Lower leg skin (tissue), 4 donors: ENCODE data around the gene MEX3D. TPM values are rescaled to one million over a fixed set of nuclear protein-coding genes. Genes with fewer than 3 reads are reported as not detected.

ENCODE experiments used
- DNase-seq, 2 donors: peaks; one replicate each; pipeline ENCODE4 v3.0.0-alpha.2; 2019; ENCODE audit warnings: low spot score in 2 of 2
- H3K4me3 ChIP-seq: fragments of 200-600 bp; sonication (generic); 2 replicates; pipeline ENCODE4 v1.5.1; 2017; ENCODE audit warnings: mild to moderate bottlenecking, low read depth; ENCODE audit not compliant: poor library complexity, severe bottlenecking
- CTCF ChIP-seq, 3 donors: fragments of 450-650 bp; IDR thresholded peaks; one replicate each; pipeline ENCODE4 v1.5.1; 2016; ENCODE audit warnings: antibody characterized with exemption in 3 of 3, mild to moderate bottlenecking in 3 of 3, moderate library complexity in 2 of 3
- POLR2A ChIP-seq, 2 donors: fragments of 450-650 bp; IDR thresholded peaks; one replicate each; pipeline ENCODE4 v1.6.1; 2016 to 2017; ENCODE audit warnings: antibody characterized with exemption in 2 of 2, mild to moderate bottlenecking in 1 of 2, moderate library complexity in 1 of 2
- WGBS, 2 donors: methylation state at CpG; one replicate each; pipeline ENCODE4 v1.1.5; 2018; 5-methylcytosine and 5-hydroxymethylcytosine counted together
- intact Hi-C: fragments of 100-400 bp; cut with DNase I; formaldehyde crosslinking; loops from one replicate; pipeline ENCODE4 v1.15.0; 2023; ENCODE audit warnings: low total_unique reads
- total RNA-seq, 4 donors: library from RNA; depleted of rRNA; stranded (reverse); fragments of >200 nt; gene quantifications; one replicate each; pipeline ENCODE4 v1.1.0, GENCODE V29; 2016

MEX3D gene
- total RNA-seq, 4 donors from 2014 or later, result 37.3 to 44.1 (median 42.2) TPM

DNA sequence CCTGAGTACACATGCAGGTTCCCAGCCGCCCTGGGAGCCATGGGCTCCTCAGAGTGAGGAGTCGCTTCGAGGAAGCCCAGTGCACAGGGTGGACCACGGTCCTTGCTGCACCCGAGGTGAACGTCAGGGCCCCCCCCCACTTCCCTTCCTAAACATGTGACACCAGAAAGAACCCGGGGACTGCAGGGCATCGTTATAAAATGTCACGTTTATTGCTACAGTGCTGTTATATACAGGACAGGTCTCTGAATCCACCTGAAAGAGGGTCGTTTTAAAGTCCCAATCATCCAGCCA lies 40.9 kb upstream of the MEX3D start:
- no peak overlapping the region for H3K4me3 ChIP-seq
- 28 to 32% methylated on average over 7 to 9 of the region's 10 CpGs for WGBS, 2 donors
- intact Hi-C loops, result no loop called here
- DNase-seq, result no peak
- no peak for TF ChIP-seq CTCF (IDR thresholded peaks at IDR 0.05)
- TF ChIP-seq POLR2A (IDR thresholded peaks at IDR 0.05), result no peak

- TF ChIP-seq CTCF (IDR thresholded peaks at IDR 0.05), result no peak
- TF ChIP-seq POLR2A (IDR thresholded peaks at IDR 0.05), result no peak
- intact Hi-C loops, result no loop called here
- DNase-seq, result no peak
- H3K4me3 ChIP-seq, result no peak overlapping the region
- WGBS, 2 donors, result 37 to 49% methylated on average over 16 to 17 of the region's 23 CpGs
Measured at GRCh38 chr19:1608359-1609102, 40.4 kb upstream of the MEX3D start.

GRCh38 chr19:1606138-1606651 lies 38.1 kb upstream of the MEX3D start:
- intact Hi-C loops, result no loop called here
- no peak for TF ChIP-seq CTCF (IDR thresholded peaks at IDR 0.05)
- TF ChIP-seq POLR2A (IDR thresholded peaks at IDR 0.05), result no peak

DNA sequence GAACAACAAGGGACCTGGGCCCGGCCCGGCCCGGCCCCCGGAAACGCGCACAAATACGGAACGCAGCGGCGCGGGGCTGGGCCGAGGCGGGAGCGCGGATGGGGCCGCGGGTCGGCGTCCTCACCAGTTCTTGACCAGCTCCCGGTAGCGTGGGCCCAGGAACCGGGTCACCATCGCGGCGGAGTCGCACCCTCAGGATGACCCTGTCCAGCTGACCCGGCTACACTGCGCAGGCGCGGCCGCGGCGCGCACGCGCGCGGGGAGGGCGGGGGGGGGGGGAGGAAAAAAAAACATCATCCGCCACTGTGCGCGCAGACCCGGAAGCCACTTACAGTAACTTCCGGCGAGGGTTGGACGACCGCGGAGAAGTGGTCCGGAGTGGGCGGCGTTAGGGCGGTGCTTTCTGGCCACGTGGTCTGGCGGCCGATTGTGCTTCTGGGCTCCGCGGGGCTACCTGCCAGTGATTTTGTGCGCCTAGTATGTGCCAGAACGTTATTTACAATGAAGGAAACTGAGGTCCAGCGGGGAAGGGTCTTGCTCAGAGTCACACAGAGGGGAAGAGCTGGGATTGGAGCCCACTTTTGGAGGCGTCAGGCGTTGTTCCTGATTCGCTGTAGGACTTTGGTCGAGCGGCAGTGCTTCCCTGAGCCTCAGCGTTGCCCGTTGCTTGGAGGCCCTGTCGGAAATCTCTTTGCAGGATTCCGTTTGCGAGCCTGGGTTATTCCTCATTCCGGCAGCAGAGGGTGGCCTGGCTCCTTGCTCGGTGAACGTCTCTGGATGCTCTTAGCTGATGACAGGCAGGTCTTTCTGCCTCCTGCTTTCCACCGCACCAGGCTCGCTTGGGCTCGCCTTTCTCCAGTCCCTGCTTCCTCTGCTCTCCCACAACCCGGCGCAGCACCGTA lies 37.4 kb upstream of the MEX3D start, which contains the start of gene UQCR11:
Gene UQCR11, minus strand, starts transcription at position 227 of the 902 bp plus-strand sequence. Its CDS starts 53 bp downstream, at position 174.
- intact Hi-C loops, result no loop called here
- DNase-seq, result peak; percentile 94 to 99
- TF ChIP-seq CTCF (IDR thresholded peaks at IDR 0.05) (peak in 1 of 3 donors; percentile 81), POLR2A (IDR thresholded peaks at IDR 0.05) (no peak)
- 0% methylated on average over 50 to 72 of the region's 79 CpGs for WGBS, 2 donors
- H3K4me3 ChIP-seq, result peak within 1 kb of the TSS; percentile 85

More at GRCh38 chr19:1606138-1606651, 38.1 kb upstream of the MEX3D start:
- no peak for DNase-seq
- no peak overlapping the region for H3K4me3 ChIP-seq
- 13 to 14% methylated on average over 16 of the region's 16 CpGs for WGBS, 2 donors

DNA sequence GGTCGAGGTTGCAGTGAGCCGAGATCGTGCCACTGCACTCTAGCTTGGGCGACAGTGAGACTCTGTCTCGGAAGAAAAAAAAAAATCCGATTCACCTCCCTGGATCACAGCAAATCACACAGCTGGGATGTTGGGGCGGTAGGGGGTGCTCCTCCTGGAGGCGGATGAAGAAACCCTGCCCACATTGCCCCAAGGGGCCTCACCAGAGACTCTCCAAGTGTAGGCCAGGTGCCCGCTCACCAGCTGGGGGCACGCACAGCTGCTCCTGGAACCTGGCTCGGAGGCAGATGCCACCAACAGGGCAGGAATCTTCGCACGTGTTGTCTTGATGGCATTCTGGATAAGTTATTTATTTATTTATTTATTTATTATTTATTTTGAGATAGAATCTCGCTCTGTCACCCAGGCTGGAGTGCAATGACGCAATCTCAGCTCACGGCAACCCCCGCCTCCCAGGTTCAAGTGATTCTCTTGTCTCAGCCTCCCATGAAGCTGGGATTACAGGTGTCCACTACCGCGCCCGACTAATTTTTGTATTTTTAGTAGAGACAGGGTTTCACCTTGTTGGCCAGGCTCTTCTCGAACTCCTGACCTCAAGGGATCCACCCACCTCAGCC lies 34.1 kb upstream of the MEX3D start:
- no peak for DNase-seq
- no peak overlapping the region for H3K4me3 ChIP-seq
- 91 to 92% methylated on average over 21 of the region's 21 CpGs for WGBS, 2 donors
- intact Hi-C loops, result no loop called here
- TF ChIP-seq CTCF (IDR thresholded peaks at IDR 0.05) (no peak), POLR2A (IDR thresholded peaks at IDR 0.05) (no peak)
